GM23338 (cell line): Measurements from ENCODE around the gene NPL. TPM values are rescaled to one million over a fixed set of nuclear protein-coding genes. Genes with fewer than 3 reads are reported as not detected.

Experiments used
- ATAC-seq: fragments of 200-7000 bp; cut with Tn5 transposase; 3 replicates; pipeline ENCODE4 v1.9.1; 2020
- DNase-seq: peaks from one replicate; pipeline ENCODE4 v3.0.0-alpha.2; 2015; ENCODE audit warnings: low spot score
- H2AFZ ChIP-seq: fragments of 200-600 bp; sonication (generic); 2 replicates; pipeline ENCODE4 v1.8.0; 2016; ENCODE audit warnings: antibody characterized with exemption, mild to moderate bottlenecking, moderate library complexity
- H3F3A ChIP-seq: fragments of 200-600 bp; sonication (generic); replicated peaks from 2 replicates; pipeline ENCODE4 v1.8.0; 2017; ENCODE audit warnings: antibody characterized with exemption, mixed run types, low read depth
- H3K27ac ChIP-seq: fragments of 200-600 bp; sonication (generic); 2 replicates; pipeline ENCODE4 v1.6.1; 2016; ENCODE audit warnings: low read depth
- H3K27me3 ChIP-seq: fragments of 200-600 bp; sonication (generic); 2 replicates; pipeline ENCODE4 v1.8.0; 2016; ENCODE audit warnings: mild to moderate bottlenecking, mixed run types, moderate library complexity; ENCODE audit not compliant: insufficient read depth
- H3K36me3 ChIP-seq: fragments of 200-600 bp; sonication (generic); 2 replicates; pipeline ENCODE4 v1.8.0; 2016; ENCODE audit warnings: mild to moderate bottlenecking; ENCODE audit not compliant: insufficient read depth
- H3K4me1 ChIP-seq: fragments of 200-600 bp; sonication (generic); 2 replicates; pipeline ENCODE4 v1.8.0; 2016; ENCODE audit warnings: mild to moderate bottlenecking, moderate library complexity; ENCODE audit not compliant: insufficient read depth
- H3K4me2 ChIP-seq: fragments of 200-600 bp; sonication (generic); 2 replicates; pipeline ENCODE4 v1.7.1; 2017; ENCODE audit warnings: mixed run types
- H3K4me3 ChIP-seq: fragments of 200-600 bp; sonication (generic); 2 replicates; pipeline ENCODE4 v1.6.1; 2016; ENCODE audit warnings: mixed run types
- H3K79me2 ChIP-seq: fragments of 200-600 bp; sonication (generic); replicated peaks from 2 replicates; pipeline ENCODE4 v1.8.0; 2017; ENCODE audit warnings: mild to moderate bottlenecking; ENCODE audit not compliant: insufficient read depth
- H3K9me2 ChIP-seq: fragments of 200-600 bp; sonication (generic); 2 replicates; pipeline ENCODE4 v1.8.0; 2017; ENCODE audit not compliant: insufficient read depth
- H4K20me1 ChIP-seq: fragments of 200-600 bp; sonication (generic); replicated peaks from 2 replicates; pipeline ENCODE4 v1.8.0; 2017; ENCODE audit warnings: mild to moderate bottlenecking; ENCODE audit not compliant: insufficient read depth
- H3K27ac Mint-ChIP-seq: 2 replicates; pipeline ENCODE4 v1.8.0; 2020; ENCODE audit warnings: inconsistent platforms, mild to moderate bottlenecking, moderate library complexity, mixed read lengths
- H3K27me3 Mint-ChIP-seq: 3 replicates; pipeline ENCODE4 v1.8.0; 2022; ENCODE audit warnings: low read depth, mild to moderate bottlenecking, moderate library complexity, mixed read lengths, inconsistent platforms; ENCODE audit not compliant: insufficient read depth, poor library complexity
- H3K36me3 Mint-ChIP-seq: 3 replicates; pipeline ENCODE4 v1.8.0; 2021; ENCODE audit warnings: low read depth, mild to moderate bottlenecking, inconsistent platforms, moderate library complexity, mixed read lengths
- H3K4me1 Mint-ChIP-seq: 3 replicates; pipeline ENCODE4 v1.8.0; 2020; ENCODE audit warnings: mild to moderate bottlenecking, inconsistent platforms, mixed read lengths
- H3K4me3 Mint-ChIP-seq: 3 replicates; pipeline ENCODE4 v1.8.0; 2021; ENCODE audit warnings: moderate library complexity, mild to moderate bottlenecking, inconsistent platforms, mixed read lengths
- H3K9me3 Mint-ChIP-seq: 3 replicates; pipeline ENCODE4 v1.8.0; 2020; ENCODE audit warnings: moderate library complexity, mild to moderate bottlenecking, inconsistent platforms, mixed read lengths
- CREB1 ChIP-seq: fragments of 250-450 bp; sonication (Bioruptor Pico); IDR thresholded peaks from 2 replicates; pipeline ENCODE4 v1.5.0; 2020; ENCODE audit warnings: low read depth, mild to moderate bottlenecking, moderate library complexity
- EZH2 ChIP-seq: fragments of 200-600 bp; sonication (generic); IDR thresholded peaks from one replicate; pipeline ENCODE4 v1.8.0; 2017; ENCODE audit warnings: antibody characterized with exemption, mild to moderate bottlenecking, low read depth; ENCODE audit not compliant: unreplicated experiment
- EZH2phosphoT487 ChIP-seq: fragments of 200-600 bp; sonication (generic); IDR thresholded peaks from one replicate; pipeline ENCODE4 v1.8.1; 2018; ENCODE audit warnings: antibody characterized with exemption; ENCODE audit not compliant: unreplicated experiment
- JUNB ChIP-seq: IDR thresholded peaks from one replicate; pipeline ENCODE4 v1.6.1; 2016; ENCODE audit warnings: antibody characterized with exemption; ENCODE audit not compliant: unreplicated experiment
- POLR2AphosphoS5 ChIP-seq: IDR thresholded peaks from 2 replicates; pipeline ENCODE4 v1.6.1; 2016; ENCODE audit warnings: antibody characterized with exemption, low read depth
- STAT1 ChIP-seq: IDR thresholded peaks from one replicate; pipeline ENCODE4 v1.6.1; 2016; ENCODE audit warnings: antibody characterized with exemption; ENCODE audit not compliant: unreplicated experiment
- polyA plus RNA-seq: library from polyadenylated mRNA; unstranded; fragments of >200 nt; fragmentation: Nextera tagmentation; extraction: Ambion mirVana; gene quantifications from 2 replicates; pipeline ENCODE4 v1.2.1, GENCODE V29; 2016
- total RNA-seq: library from RNA; depleted of rRNA; stranded (reverse); fragments of >200 nt; shearing (Covaris generic); gene quantifications from 2 replicates; pipeline ENCODE4 v1.2.3, GENCODE V29; 2014
- TF ChIP-seq, protein P1 (sequence below): IDR thresholded peaks from 2 replicates; pipeline ENCODE4 v1.6.1; 2016; ENCODE audit warnings: antibody characterized with exemption
- TF ChIP-seq, protein P2 (sequence below): IDR thresholded peaks from one replicate; pipeline ENCODE4 v1.6.1; 2018; ENCODE audit warnings: antibody characterized with exemption; ENCODE audit not compliant: unreplicated experiment
- TF ChIP-seq, protein P3 (sequence below), 2 experiments: fragments of 200-600 bp in 1 of 2; sonication (generic) in 1 of 2; conservative IDR thresholded peaks; 2 replicates each; pipeline versions ENCODE4 v1.5.1 to v1.6.1; 2016 to 2017; ENCODE audit warnings: antibody characterized with exemption in 2 of 2, low read depth in 2 of 2, mild to moderate bottlenecking in 2 of 2, moderate library complexity in 1 of 2

Gene NPL
- total and polyA plus RNA-seq, 2 experiments from 2014 or later: 2.4 to 2.8 TPM

DNA sequence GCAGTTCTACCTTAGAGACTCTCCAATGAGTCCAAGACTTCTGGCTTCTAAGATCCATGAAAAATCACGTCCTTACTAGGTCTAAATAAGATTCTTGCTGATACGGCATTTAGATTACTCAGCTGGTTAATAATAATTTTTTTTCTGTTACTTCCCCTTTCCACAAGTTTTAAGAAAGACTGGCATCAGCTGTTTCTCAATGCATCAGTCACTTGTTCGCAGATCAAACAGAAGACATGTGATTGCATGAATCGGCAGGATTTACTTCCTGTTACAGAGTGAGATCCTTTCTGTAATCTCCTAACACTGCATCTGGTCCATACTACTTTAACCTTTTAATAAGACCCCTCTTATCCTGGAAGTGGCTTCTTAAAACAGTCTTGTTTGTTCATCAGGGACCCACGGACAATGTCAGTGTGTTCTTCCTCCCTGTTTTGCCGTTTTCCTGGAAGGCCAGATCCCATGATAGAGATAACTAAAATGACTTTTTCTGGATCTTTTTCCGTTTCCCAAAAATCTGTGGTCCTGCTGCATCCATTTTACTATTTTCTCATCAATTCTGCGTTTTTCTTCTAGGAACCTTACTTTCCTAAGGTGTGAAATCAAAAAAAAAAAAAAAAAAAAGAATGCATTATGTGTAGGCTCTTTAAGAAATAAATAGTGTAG, 6.1 kb downstream of the NPL start:
- Histone ChIP-seq H2AFZ (no peak overlapping the region), H3K27me3 (peaks cover 11% of the 10 kb centered on the region), H3K4me2 (no peak overlapping the region), H3F3A (no peaks in the 10 kb centered on the region), H3K4me3 (no peak overlapping the region), H3K79me2 (no peaks in the 10 kb centered on the region), H3K27ac (no peak overlapping the region), H4K20me1 (no peaks in the 10 kb centered on the region), H3K36me3 (no peaks in the 10 kb centered on the region), H3K4me1 (peaks cover 4% of the 10 kb centered on the region; the same call in 1 of the 2 replicates), H3K9me2 (peaks cover 3% of the 10 kb centered on the region; the same call in 1 of the 2 replicates)
- TF ChIP-seq STAT1 (no peak), EZH2 (no peak), JUNB (no peak), CREB1 (CRISPR knock-in tag) (no peak), POLR2AphosphoS5 (no peak), EZH2phosphoT487 (no peak)
- TF ChIP-seq, protein P1, sequence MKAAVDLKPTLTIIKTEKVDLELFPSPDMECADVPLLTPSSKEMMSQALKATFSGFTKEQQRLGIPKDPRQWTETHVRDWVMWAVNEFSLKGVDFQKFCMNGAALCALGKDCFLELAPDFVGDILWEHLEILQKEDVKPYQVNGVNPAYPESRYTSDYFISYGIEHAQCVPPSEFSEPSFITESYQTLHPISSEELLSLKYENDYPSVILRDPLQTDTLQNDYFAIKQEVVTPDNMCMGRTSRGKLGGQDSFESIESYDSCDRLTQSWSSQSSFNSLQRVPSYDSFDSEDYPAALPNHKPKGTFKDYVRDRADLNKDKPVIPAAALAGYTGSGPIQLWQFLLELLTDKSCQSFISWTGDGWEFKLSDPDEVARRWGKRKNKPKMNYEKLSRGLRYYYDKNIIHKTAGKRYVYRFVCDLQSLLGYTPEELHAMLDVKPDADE: no peak
- TF ChIP-seq, protein P2, sequence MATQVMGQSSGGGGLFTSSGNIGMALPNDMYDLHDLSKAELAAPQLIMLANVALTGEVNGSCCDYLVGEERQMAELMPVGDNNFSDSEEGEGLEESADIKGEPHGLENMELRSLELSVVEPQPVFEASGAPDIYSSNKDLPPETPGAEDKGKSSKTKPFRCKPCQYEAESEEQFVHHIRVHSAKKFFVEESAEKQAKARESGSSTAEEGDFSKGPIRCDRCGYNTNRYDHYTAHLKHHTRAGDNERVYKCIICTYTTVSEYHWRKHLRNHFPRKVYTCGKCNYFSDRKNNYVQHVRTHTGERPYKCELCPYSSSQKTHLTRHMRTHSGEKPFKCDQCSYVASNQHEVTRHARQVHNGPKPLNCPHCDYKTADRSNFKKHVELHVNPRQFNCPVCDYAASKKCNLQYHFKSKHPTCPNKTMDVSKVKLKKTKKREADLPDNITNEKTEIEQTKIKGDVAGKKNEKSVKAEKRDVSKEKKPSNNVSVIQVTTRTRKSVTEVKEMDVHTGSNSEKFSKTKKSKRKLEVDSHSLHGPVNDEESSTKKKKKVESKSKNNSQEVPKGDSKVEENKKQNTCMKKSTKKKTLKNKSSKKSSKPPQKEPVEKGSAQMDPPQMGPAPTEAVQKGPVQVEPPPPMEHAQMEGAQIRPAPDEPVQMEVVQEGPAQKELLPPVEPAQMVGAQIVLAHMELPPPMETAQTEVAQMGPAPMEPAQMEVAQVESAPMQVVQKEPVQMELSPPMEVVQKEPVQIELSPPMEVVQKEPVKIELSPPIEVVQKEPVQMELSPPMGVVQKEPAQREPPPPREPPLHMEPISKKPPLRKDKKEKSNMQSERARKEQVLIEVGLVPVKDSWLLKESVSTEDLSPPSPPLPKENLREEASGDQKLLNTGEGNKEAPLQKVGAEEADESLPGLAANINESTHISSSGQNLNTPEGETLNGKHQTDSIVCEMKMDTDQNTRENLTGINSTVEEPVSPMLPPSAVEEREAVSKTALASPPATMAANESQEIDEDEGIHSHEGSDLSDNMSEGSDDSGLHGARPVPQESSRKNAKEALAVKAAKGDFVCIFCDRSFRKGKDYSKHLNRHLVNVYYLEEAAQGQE: no peak
- H3K4me3 Mint-ChIP-seq: no peak overlapping the region
- no peak overlapping the region for H3K27ac Mint-ChIP-seq
- DNase-seq: no peak
- H3K4me1 Mint-ChIP-seq: peaks cover 9% of the 10 kb centered on the region; the same call in 2 of the 3 replicates
- ATAC-seq: no peak
- no peaks in the 10 kb centered on the region for H3K36me3 Mint-ChIP-seq
- no peaks in the 10 kb centered on the region for H3K9me3 Mint-ChIP-seq
- peaks cover 8% of the 10 kb centered on the region for H3K27me3 Mint-ChIP-seq

DNA sequence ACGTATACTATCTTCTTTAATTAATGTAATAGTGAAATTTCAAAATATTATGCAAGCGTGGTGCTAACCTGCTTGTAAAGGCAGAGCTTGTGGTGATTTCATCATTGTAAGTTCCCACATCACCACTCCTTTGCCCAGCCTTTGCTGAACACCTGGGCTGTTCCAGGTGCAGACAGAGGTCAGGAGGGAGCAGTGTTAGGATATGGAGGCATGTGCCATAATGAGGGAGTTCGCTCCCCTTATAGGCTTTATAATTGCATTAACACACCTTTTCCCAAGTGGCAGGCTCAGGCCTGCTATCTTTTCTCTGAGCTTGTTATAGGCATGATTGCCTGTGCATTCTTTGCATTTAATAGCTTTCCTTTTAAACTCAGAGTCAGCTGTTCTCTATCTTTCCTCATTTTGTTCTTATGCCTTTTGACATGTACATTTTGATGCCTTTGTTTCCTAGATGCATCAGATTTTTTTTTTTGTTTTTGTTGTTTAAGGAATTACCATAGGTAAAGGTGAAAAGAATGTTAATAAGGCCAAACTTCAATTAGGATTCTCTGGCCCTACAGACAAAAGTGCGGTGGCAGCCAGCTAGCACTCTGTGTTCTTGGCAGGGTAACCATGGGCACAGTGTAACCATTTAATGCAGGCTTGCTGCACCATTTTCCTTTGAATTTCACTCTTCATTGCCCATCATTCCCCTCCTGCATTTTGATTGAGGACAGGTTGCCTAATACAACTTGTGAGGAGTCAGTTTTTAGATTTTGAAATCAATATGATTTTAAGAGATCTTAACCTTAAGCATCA, 12.6 kb downstream of the NPL start:
- Mint-ChIP-seq H3K27me3 (peaks cover 6% of the 10 kb centered on the region), H3K4me3 (no peak overlapping the region), H3K27ac (no peak overlapping the region), H3K9me3 (no peaks in the 10 kb centered on the region), H3K36me3 (no peaks in the 10 kb centered on the region), H3K4me1 (peaks cover 17% of the 10 kb centered on the region)
- H3K4me3 ChIP-seq: no peak overlapping the region
- peaks cover 22% of the 10 kb centered on the region for H3K4me1 ChIP-seq
- peak; percentile 21 for ATAC-seq
- no peaks in the 10 kb centered on the region for H4K20me1 ChIP-seq
- DNase-seq: no peak
- H3K4me2 ChIP-seq: no peak overlapping the region; the same call in 1 of the 2 replicates
- H3K27me3 ChIP-seq: no peaks in the 10 kb centered on the region
- TF ChIP-seq, protein P2: no peak
- TF ChIP-seq, protein P1: no peak
- no peak for TF ChIP-seq CREB1 (CRISPR knock-in tag)
- TF ChIP-seq POLR2AphosphoS5: no peak
- TF ChIP-seq, protein P3, sequence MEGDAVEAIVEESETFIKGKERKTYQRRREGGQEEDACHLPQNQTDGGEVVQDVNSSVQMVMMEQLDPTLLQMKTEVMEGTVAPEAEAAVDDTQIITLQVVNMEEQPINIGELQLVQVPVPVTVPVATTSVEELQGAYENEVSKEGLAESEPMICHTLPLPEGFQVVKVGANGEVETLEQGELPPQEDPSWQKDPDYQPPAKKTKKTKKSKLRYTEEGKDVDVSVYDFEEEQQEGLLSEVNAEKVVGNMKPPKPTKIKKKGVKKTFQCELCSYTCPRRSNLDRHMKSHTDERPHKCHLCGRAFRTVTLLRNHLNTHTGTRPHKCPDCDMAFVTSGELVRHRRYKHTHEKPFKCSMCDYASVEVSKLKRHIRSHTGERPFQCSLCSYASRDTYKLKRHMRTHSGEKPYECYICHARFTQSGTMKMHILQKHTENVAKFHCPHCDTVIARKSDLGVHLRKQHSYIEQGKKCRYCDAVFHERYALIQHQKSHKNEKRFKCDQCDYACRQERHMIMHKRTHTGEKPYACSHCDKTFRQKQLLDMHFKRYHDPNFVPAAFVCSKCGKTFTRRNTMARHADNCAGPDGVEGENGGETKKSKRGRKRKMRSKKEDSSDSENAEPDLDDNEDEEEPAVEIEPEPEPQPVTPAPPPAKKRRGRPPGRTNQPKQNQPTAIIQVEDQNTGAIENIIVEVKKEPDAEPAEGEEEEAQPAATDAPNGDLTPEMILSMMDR (conservative IDR thresholded peaks at IDR 0.05; ENCODE audit: low read depth in 2 of 2): no peak
- H3F3A ChIP-seq: no peaks in the 10 kb centered on the region
- H3K36me3 ChIP-seq: no peaks in the 10 kb centered on the region
- no peak overlapping the region for H3K27ac ChIP-seq
- H3K9me2 ChIP-seq: no peaks in the 10 kb centered on the region
- H3K79me2 ChIP-seq: no peaks in the 10 kb centered on the region
- no peak overlapping the region for H2AFZ ChIP-seq
